Measurements from ENCODE around the gene GPR162.

DNA sequence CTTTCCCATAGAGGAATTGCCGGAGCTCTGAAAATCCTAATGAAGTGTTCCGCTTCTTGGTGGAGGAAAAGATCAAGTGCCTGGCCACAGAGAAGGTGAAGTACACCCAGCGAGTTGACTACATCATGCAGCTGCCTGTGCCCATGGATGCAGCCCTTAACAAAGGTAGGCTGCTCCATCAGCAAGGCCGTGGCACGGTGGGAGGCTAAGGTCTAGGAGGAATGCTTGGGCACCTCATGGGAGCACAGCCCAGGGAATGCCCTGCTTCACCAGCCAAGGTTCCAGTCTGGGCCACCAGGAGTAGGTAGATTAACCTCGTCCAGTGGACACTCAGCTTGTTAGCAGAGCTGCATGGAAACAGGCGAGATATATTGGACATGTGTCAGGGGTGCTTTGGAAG, 39.3 kb downstream of the GPR162 start:
- TF ChIP-seq, protein P1, sequence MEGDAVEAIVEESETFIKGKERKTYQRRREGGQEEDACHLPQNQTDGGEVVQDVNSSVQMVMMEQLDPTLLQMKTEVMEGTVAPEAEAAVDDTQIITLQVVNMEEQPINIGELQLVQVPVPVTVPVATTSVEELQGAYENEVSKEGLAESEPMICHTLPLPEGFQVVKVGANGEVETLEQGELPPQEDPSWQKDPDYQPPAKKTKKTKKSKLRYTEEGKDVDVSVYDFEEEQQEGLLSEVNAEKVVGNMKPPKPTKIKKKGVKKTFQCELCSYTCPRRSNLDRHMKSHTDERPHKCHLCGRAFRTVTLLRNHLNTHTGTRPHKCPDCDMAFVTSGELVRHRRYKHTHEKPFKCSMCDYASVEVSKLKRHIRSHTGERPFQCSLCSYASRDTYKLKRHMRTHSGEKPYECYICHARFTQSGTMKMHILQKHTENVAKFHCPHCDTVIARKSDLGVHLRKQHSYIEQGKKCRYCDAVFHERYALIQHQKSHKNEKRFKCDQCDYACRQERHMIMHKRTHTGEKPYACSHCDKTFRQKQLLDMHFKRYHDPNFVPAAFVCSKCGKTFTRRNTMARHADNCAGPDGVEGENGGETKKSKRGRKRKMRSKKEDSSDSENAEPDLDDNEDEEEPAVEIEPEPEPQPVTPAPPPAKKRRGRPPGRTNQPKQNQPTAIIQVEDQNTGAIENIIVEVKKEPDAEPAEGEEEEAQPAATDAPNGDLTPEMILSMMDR (IDR thresholded peaks at IDR 0.05), result no peak
- no peak for TF ChIP-seq EP300 (IDR thresholded peaks at IDR 0.05)
